K562 (cell line): ENCODE results near the gene RGS19. TPM values are rescaled to one million over a fixed set of nuclear protein-coding genes. Genes with fewer than 3 reads are reported as not detected.

Source experiments
- ATAC-seq: fragments of 200-7000 bp; cut with Tn5 transposase; 3 replicates; pipeline ENCODE4 v1.9.1; 2020; ENCODE audit warnings: moderate library complexity
- BruUV-seq: library from RNA; stranded (reverse); fragments of 400-500 nt; replicated peaks from 2 replicates; lab custom pipeline; 2021; lab: Mats Ljungman, UMichigan
- CTCF ChIA-PET: fragments of 300-600 bp; formaldehyde crosslinking; extraction: SDS; loops from one replicate; lab custom pipeline; 2021; ENCODE audit warnings: low intra/inter-chr PET ratio; lab: Yijun Ruan, JAX
- POLR2A ChIA-PET: fragments of 300-600, 350-650 bp; sonication (Branson Sonifier 250); formaldehyde crosslinking; extraction: SDS; loops from one replicate; lab custom pipeline; 2021; ENCODE audit warnings: antibody characterized with exemption, inconsistent platforms; lab: Yijun Ruan, JAX
- DNase-seq, 4 experiments: peaks; one replicate each; pipeline versions ENCODE4 v3.0.0 to v3.0.0-alpha.2; 2011 to 2018; ENCODE audit warnings: low spot score in 3 of 4, mixed read lengths in 3 of 4; ENCODE audit errors: extremely low read depth in 1 of 4
- FAIRE-seq: peaks from 2 replicates; lab custom pipeline; 2011; peaks lifted over from hg19 to GRCh38; lab: Jason Lieb, UNC
- H2AFZ ChIP-seq: 2 replicates; pipeline ENCODE4 v1.6.0; 2011; ENCODE audit warnings: low read depth, low read length, control low read depth, inconsistent platforms
- H3K27ac ChIP-seq: fragments of 200-600 bp; 3 replicates; pipeline ENCODE4 v1.8.0; 2011; ENCODE audit warnings: low read depth, mild to moderate bottlenecking, control low read depth, inconsistent platforms, low read length, moderate library complexity, mixed read lengths; ENCODE audit errors: extremely low read depth
- H3K27me3 ChIP-seq, 2 experiments: fragments of 300-600 bp in 1 of 2; 2 replicates in 1 of 2; 3 replicates in 1 of 2; pipeline versions ENCODE4 v1.6.0 to v1.8.0; 2011; ENCODE audit warnings: inconsistent platforms in 2 of 2, low read length in 2 of 2, mild to moderate bottlenecking in 1 of 2, mixed read lengths in 1 of 2, moderate library complexity in 1 of 2; ENCODE audit not compliant: control insufficient read depth in 2 of 2, insufficient read depth in 2 of 2
- H3K36me3 ChIP-seq: fragments of 300-600 bp; 3 replicates; pipeline ENCODE4 v1.8.0; 2011; ENCODE audit warnings: mild to moderate bottlenecking, low read length, inconsistent platforms; ENCODE audit not compliant: control insufficient read depth, insufficient read depth
- H3K4me1 ChIP-seq, 2 experiments: fragments of 200-600 bp in 1 of 2; replicated peaks in 1 of 2; 2 replicates in 1 of 2; 3 replicates in 1 of 2; pipeline versions ENCODE4 v1.5.1 to v1.8.0; 2011; ENCODE audit warnings: inconsistent platforms in 2 of 2, low read length in 2 of 2, mild to moderate bottlenecking in 1 of 2, mixed read lengths in 1 of 2, moderate library complexity in 1 of 2; ENCODE audit not compliant: control insufficient read depth in 2 of 2, insufficient read depth in 2 of 2
- H3K4me2 ChIP-seq: 2 replicates; pipeline ENCODE4 v1.6.1; 2011; ENCODE audit warnings: low read length, control low read depth, inconsistent platforms, mixed read lengths; ENCODE audit not compliant: insufficient read depth
- H3K4me3 ChIP-seq: fragments of 200-600 bp; sonication (generic), shearing (Covaris generic); 2 replicates; pipeline ENCODE4 v1.5.1; 2016; ENCODE audit warnings: control low read depth, inconsistent platforms
- H3K79me2 ChIP-seq: fragments of 200-600 bp; 3 replicates; pipeline ENCODE4 v1.8.0; 2011; ENCODE audit warnings: low read length, inconsistent platforms; ENCODE audit not compliant: control insufficient read depth, insufficient read depth
- H3K9ac ChIP-seq, 2 experiments: 2 replicates each; pipeline versions ENCODE4 v1.6.0 to v1.6.1; 2011; ENCODE audit warnings: low read depth in 2 of 2, low read length in 2 of 2, control low read depth in 1 of 2, inconsistent platforms in 1 of 2, mild to moderate bottlenecking in 1 of 2, mixed read lengths in 1 of 2; ENCODE audit not compliant: insufficient read depth in 1 of 2
- H3K9me1 ChIP-seq: one replicate; pipeline ENCODE4 v1.6.0; 2011; ENCODE audit warnings: inconsistent platforms, mild to moderate bottlenecking, low read length, moderate library complexity; ENCODE audit not compliant: control insufficient read depth, insufficient read depth
- H3K9me3 ChIP-seq: replicated peaks from 2 replicates; pipeline ENCODE4 v1.5.1; 2011; ENCODE audit warnings: low read depth, low read length, inconsistent platforms; ENCODE audit not compliant: control insufficient read depth, insufficient read depth
- H4K20me1 ChIP-seq: replicated peaks from 2 replicates; pipeline ENCODE4 v1.6.1; 2011; ENCODE audit warnings: low read length, inconsistent platforms, mixed read lengths; ENCODE audit not compliant: control insufficient read depth, insufficient read depth
- CREB5 ChIP-seq: fragments of 250-450 bp; sonication (Bioruptor Pico); IDR thresholded peaks from 2 replicates; pipeline ENCODE4 v1.5.0; 2020; ENCODE audit warnings: mild to moderate bottlenecking
- MCM7 ChIP-seq, 2 experiments: fragments of 450-650 bp; IDR thresholded peaks; 2 replicates each; pipeline ENCODE4 v1.6.1; 2016 to 2018
- ZNF143 ChIP-seq: sonication (generic); formaldehyde crosslinking; IDR thresholded peaks from 2 replicates; pipeline ENCODE4 v1.9.0; 2022; ENCODE audit warnings: mild to moderate bottlenecking, missing genetic modification reagents
- WGBS: fragments of 100-300 bp; shearing (Covaris generic); methylation state at CpG from one replicate; pipeline ENCODE4 v1.1.6; 2016; ENCODE audit warnings: low coverage, mixed read lengths; ENCODE audit not compliant: insufficient coverage; ENCODE audit errors: missing lambda C conversion rate; 5-methylcytosine and 5-hydroxymethylcytosine counted together
- in situ Hi-C: fragments of 300-500 bp; cut with MboI; formaldehyde crosslinking; loops from 4 replicates; pipeline ENCODE4 v1.15.0; 2018; ENCODE audit warnings: inconsistent platforms, mixed read lengths
- intact Hi-C: fragments of 100-400 bp; cut with micrococcal nuclease; formaldehyde crosslinking; loops from 2 replicates; pipeline ENCODE4 v1.14.2; 2022
- polyA plus RNA-seq, 8 experiments: library from polyadenylated mRNA; depleted of rRNA in 4 of 8; stranded (reverse) in 5 of 8; unstranded in 3 of 8; fragments of >200 nt; fragmentation: Nextera tagmentation in 2 of 8; fragmentation: Illumina TruSeq in 1 of 8; extraction: Ambion mirVana in 2 of 8; extraction: Trizol in 1 of 8; gene quantifications; 2 replicates each; pipeline versions ENCODE4 v1.2.1 to v1.2.3, GENCODE V29; 2011 to 2014; ENCODE audit warnings: inconsistent platforms in 1 of 8, missing spikeins in 1 of 8
- total RNA-seq, 7 experiments: library from RNA; depleted of rRNA in 6 of 7; stranded (reverse); fragments of >200 nt in 6 of 7; fragmentation: Illumina TruSeq in 2 of 7; extraction: Trizol in 2 of 7; gene quantifications; 2 replicates each; pipeline versions ENCODE4 v1.2.1 to v1.2.3, GENCODE V29; 2011 to 2021; ENCODE audit warnings: low replicate concordance in 1 of 7

The RGS19 gene
- total and polyA plus RNA-seq, 9 of the 15 experiments (the other 6 are each of a cell fraction or from before 2014, with no cell fraction given), result 0.41 to 23.7 (median 14.6) TPM

GRCh38 chr20:64024141-64024990 lies 55.0 kb downstream of the RGS19 start:
- ATAC-seq, result no peak
- Histone ChIP-seq H4K20me1 (peaks cover 3% of the 10 kb centered on the region; the same call in 1 of the 2 replicates), H3K4me3 (no peak overlapping the region), H3K4me1 (peaks cover 0 to 7% of the 10 kb centered on the region in 2 experiments; a peak in 1 of 5 replicates), H3K9me3 (no peaks in the 10 kb centered on the region), H3K27ac (no peak overlapping the region), H3K79me2 (no peaks in the 10 kb centered on the region), H3K36me3 (peaks cover 89% of the 10 kb centered on the region; the same call in 2 of the 3 replicates), H2AFZ (no peak overlapping the region), H3K9me1 (no peaks in the 10 kb centered on the region), H3K9ac (no peak overlapping the region), H3K4me2 (no peak overlapping the region), H3K27me3 (no peaks in the 10 kb centered on the region)
- in situ Hi-C loops, result no loop called here
- ChIA-PET POLR2A (no interaction called here), CTCF (no interaction called here)
- no peak for FAIRE-seq
- WGBS, result 80% methylated on average over 15 of the region's 17 CpGs
- TF ChIP-seq ZNF143 (CRISPR knock-in tag) (no peak), MCM7 (IDR thresholded peaks at IDR 0.05) (no peak), CREB5 (CRISPR knock-in tag) (no peak)
- no peak for DNase-seq
- BruUV-seq, result no TSS peak
- intact Hi-C loops, result no loop called here
